HG03354 (cell line): Measurements from ENCODE around the gene IER5L.
A peak's percentile ranks its signal among the peaks of the same experiment; 100 is the strongest.
"Not testable (repeated sequence)": the region's sequence is repeated elsewhere in the genome, so short reads cannot be mapped to it uniquely, and the experiment has no call there.

Experiments used
- ATAC-seq: cut with Tn5 transposase; IDR thresholded peaks from one replicate; pipeline ENCODE4 v1.9.1; 2021; ENCODE audit warnings: mild to moderate bottlenecking; ENCODE audit not compliant: unreplicated experiment, poor library complexity, severe bottlenecking

Gene IER5L

DNA sequence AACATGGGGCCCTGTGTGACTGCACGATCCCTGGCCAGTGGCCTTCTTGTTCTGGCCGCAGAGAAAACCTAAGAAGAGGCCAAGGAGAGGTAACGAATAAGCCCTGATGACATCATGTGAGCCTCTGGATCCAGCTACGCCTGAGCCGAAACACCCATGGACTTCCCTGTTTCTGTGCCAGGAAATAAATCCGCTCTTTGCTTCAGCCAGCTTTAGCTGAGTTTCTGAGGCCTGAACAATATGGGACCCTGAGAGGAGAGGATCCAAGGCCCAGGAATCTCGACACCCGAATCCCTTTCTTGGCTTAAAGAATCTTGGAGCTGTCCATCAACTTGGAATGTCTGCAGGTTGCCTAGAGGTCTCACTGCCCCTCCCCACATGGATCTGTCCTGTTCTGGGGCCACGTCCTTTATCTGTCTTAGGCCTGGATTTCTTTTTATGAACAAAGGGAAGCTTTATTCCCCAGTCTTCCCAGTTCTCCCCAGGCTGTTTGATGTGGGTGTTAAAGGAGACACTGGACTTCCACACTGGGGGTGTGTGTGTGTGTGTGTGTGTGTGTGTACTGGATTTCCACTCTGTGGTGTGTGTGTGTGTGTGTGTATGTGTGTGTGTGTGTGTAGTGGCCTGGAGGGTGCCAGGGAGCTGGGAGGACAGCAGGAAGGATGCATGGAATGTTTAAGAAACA is 13.7 kb downstream of the IER5L start:
- no peak for ATAC-seq

DNA sequence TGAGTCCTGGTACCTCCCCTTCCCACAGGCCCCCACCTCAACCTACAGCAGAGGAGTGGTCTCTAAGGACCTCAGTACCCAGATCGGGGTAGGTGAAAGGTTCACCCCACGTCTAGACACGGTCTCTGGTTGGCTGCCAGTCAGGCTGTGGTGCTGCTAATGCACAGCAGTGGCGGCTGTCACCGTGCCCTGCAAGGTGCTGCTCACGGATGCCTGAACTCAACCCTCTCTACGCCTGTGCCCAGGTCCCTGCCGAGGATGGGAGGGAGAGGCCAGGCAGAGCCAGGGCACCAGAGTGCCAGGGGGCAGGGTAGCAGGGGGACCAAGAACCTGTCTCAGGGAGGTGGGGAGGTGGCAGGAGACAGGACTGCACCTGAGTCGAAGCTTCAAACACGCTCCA is 14.3 kb downstream of the IER5L start:
- ATAC-seq: no peak

- ATAC-seq: not testable (repeated sequence)
Observed at GRCh38 chr9:129163198-129163670, 14.8 kb downstream of the IER5L start.

GRCh38 chr9:129162497-129163197 is 15.4 kb downstream of the IER5L start:
- ATAC-seq: no peak

GRCh38 chr9:129161534-129161837 is 16.6 kb downstream of the IER5L start:
- no peak for ATAC-seq

DNA sequence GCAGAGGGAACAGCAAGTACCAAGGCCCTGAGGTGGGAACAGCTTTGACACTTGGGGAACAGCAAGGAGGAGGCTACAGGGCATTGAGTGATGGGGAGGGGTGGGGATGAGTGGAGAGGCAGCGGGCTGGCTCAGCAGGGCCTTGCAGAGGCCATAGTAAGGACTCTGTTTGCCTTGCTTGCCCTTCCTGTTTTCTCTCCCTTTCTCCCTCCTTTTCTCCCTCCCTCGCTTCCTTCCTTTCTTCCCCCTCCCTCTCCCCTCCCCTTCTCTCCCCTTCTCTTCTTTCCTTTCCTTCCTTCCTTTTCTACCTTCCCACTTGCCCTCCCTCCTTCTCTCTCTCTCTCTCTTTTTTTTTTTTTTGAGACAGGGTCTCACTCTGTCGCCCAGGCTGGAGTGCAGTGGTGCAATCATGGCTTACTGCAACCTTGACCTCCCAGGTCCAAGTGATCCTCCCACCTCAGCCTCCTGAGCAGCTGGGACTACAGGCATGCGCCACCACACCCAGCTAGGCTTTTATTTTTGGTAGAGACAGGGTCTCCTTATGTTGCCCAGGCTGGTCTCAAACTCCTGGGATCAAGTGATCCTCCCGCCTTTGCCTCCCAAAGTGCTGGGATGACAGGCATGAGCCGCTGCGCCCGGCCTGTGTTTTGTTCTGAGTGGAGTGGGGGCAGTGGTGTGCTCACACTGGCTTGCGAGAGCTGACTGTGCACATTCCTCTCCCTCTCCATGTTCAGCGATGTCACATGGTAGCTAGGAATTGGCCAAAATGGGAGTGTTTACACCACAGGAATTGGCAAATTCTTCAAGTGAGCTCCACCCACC is 17.1 kb downstream of the IER5L start:
- ATAC-seq: no peak

GRCh38 chr9:129156163-129156562 is 21.9 kb downstream of the IER5L start:
- ATAC-seq: no peak

DNA sequence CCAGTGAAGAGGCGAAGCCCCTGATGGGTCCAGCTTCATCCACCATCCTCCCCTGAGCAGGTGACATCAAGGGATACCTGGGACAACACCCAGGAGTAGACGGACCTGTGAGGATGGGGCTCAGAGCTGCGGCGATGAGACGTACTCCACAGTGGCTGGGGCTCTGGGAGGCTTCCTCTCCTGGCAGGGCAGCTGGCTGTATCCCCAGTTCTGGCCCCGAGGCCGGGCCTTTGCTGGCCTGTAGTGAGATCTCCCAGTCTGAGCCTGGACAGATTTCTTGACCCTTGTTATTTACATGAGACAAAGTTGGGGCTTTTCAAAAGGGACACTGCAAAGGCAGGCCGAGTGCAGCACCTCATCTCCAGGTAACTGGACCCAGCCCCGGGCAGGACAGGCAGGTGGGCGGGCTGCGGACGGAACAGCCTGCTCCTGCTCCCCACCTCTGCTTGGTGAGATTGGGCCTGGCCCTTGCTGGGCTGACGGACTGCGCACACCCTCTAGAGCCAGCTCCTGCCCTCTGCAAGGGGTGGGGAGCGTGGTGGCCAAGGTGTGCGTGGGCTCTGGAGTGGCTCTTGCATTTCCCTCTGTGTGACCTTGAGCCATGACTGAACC is 23.1 kb downstream of the IER5L start:
- no peak for ATAC-seq

GRCh38 chr9:129151469-129151868 is 26.6 kb downstream of the IER5L start:
- no peak for ATAC-seq

DNA sequence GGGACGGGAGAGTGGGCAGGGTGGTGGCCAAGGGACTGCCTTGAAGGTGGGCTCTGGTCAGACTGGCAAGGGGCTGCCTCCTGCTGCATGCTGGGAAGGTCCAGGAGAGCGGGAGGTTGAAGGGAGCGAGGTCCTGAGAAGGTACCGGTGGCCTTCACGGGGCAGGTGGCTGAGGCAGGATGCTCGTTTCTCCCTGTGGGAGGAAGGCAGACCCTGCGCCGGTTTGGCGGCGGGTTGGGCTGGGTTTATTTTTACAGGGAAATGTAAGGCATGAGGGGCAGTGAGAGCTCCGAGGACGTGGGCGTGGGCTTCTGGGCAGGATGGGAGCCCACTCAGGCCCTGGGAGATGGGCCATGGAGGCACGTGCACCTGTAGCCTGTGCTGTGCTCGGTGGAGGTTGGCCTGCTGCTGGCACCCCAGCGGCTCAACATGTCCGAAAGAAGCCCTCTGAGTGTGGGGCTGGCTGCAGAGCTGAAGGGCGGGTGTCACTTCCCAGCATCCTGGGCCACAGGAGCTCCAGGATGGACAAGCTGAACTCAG is 27.3 kb downstream of the IER5L start:
- no peak for ATAC-seq

DNA sequence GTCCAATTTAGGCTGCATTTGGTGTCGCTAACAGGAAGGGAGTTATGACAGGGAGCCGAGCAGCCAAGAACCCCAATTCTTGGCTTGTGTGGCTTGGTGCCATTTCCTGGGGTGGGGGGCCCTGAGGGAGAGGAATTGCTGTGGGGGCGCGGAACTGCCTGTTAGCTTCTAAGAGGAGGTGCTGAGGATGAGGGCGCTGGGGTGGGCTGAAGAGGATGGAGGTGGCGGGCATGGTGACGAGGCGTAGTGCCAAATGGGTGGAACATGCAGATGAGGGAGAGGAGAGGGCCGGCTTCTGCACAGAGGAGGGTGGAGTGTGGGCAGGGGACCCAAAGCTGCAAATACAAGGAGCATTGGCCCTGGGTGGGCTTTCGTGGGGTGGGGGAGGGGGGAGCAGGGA is 27.9 kb downstream of the IER5L start:
- no peak for ATAC-seq

DNA sequence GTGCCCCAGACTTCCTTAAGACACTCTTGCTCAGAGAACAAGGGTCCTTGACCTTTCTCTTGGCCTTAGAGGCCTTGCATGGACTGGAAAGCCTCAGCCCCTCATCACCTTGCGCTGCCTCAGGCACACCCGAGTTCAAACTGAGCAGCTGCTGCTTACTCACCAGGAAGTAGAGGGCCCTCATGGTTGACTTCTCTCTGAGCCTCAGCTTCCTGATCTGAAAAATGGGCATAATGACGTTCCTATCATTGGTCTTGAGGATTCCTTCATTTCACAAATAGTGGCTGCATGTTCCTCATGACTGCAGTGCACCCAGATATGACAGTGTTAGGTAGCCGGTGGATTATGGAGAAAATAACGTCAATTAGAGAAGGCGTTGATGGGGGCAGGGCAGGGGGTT is 28.6 kb downstream of the IER5L start:
- no peak for ATAC-seq

DNA sequence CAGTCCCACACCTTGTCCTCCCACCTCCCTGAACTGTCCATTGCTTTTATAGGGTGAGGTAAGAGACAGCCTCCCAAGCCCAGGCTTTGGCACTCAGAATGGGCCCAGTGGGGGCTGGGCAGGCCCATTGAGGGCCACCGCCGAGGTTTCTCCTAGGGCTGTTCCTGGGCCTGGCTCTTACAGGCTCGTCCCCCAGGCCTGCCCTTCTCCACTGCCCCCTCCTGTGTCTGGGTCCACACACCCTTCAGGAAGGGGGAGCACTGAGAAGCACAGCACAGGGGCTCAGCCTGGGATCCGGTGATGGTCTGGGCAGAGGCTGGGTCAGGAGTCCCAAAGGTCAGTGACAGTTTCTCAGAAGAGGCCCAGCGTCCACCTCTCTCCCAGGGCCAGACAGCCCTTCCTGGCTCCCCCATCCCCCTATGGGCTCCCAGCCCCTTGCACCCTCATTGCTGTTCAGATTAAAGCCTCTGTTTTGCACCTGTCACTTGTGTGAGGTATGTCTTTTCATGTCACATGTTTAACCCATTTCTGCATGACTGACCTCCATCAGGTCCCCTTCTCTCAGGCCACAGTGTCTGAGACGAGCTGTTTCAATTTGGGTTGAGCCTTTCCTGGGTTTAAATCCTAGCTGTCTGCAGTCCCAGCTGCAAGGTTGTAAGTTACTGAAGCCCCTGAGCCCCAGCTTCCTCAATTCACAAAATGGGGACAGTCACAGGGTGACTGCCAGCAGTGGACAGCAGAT is 29.4 kb downstream of the IER5L start:
- peak; percentile 45 for ATAC-seq

GRCh38 chr9:129146441-129146941 is 31.6 kb downstream of the IER5L start:
- no peak for ATAC-seq

DNA sequence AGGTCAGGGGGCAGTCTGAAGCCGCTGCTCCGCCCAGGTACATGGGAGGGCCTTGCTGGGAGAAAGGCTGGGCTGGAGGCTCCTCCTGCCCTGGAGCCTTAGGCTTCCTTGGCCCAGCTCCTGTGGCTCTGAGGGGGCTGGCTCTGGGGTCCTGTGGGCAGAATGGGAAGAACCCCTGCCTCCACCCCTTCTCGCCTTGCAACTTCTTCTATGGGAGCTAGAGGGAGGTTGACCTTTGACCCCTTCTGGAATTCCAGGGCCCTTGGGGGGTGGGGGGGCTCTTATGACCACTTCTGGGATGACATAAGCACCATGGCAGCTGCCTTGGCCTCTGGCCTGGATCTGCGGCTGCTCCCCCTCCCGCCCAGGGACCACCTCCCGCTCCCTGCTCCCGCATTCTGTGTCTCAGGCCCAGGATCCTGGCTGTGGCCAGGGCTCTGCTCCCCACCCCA is 32.2 kb downstream of the IER5L start:
- no peak for ATAC-seq

- no peak for ATAC-seq
Observed at GRCh38 chr9:129145316-129145715, 32.7 kb downstream of the IER5L start.

DNA sequence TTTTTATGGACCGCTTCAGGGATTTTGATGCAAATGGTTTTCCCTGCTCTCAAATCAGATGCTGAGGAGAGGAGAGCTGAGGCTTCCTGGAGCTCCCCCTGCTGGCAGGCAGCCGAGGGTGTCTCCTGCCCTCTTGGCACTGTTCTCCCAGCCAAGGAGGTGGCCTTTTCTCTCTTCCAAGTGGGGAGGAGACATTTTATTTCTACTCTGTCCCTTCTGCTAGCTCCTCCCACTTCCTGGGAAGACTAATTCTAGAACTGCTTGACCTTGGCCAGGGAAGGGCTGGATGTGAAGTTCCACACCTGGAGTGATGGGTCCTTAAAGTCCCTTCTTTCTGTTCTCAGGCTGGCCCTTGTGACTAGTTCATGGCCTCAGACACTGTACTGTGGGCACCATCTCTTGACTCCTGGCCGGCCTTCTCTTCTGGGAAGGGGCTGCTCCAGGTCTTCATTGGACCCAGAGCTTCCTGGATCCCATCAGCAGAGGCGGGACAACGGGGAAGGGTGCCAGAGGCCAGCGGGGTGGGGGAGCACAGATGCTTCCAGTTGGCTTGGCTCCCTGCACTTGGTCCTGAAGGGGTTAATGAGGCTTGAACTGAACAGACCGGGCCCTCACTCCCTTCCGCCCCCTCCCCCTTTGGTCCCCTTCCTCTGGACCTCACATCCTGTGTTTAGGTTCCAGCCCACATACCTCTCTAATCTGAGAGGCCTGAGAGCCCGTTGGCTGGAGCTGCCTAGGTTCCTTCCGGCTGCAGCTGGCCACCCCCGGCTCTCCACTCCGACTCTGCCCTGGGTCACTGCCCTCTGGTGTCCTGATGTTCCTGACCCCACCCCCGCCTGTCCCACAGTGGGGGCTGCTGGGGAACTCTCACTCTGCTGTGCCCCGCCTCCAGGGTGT is 34.8 kb downstream of the IER5L start:
- no peak for ATAC-seq
